HepG2 (cell line): ENCODE data around the gene DNAL4. TPM values are rescaled to one million over a fixed set of nuclear protein-coding genes. Genes with fewer than 3 reads are reported as not detected.

ENCODE experiments used
- CERS6 ChIP-seq: sonication (generic); formaldehyde crosslinking; IDR thresholded peaks from 2 replicates; pipeline ENCODE4 v1.5.0; 2020; ENCODE audit warnings: missing genetic modification reagents
- GATAD1 ChIP-seq: IDR thresholded peaks from 2 replicates; pipeline ENCODE4 v1.6.1; 2016; ENCODE audit warnings: missing genetic modification reagents, missing compliant biosample characterization
- GTF2F1 ChIP-seq: fragments of 150-350 bp; IDR thresholded peaks from 2 replicates; pipeline ENCODE4 v1.6.1; 2014; ENCODE audit warnings: low read length
- HNF1A ChIP-seq, 2 experiments: sonication (generic) in 1 of 2; formaldehyde crosslinking in 1 of 2; IDR thresholded peaks; 2 replicates each; pipeline versions ENCODE4 v1.4.0 to v1.6.1; 2016 to 2020; ENCODE audit warnings: borderline replicate concordance in 1 of 2, low read depth in 1 of 2, mild to moderate bottlenecking in 1 of 2, missing genetic modification reagents in 1 of 2
- HOXD1 ChIP-seq: sonication (generic); formaldehyde crosslinking; IDR thresholded peaks from 2 replicates; pipeline ENCODE4 v1.5.0; 2020; ENCODE audit warnings: missing genetic modification reagents
- ISX ChIP-seq: sonication (generic); formaldehyde crosslinking; conservative IDR thresholded peaks from 2 replicates; pipeline ENCODE4 v1.5.0; 2020; ENCODE audit warnings: missing genetic modification reagents
- KLF15 ChIP-seq: sonication (generic); formaldehyde crosslinking; IDR thresholded peaks from 2 replicates; pipeline ENCODE4 v1.8.1; 2023; ENCODE audit warnings: borderline replicate concordance, mild to moderate bottlenecking, inconsistent platforms, missing genetic modification reagents, mixed read lengths
- NFE2 ChIP-seq: sonication (generic); formaldehyde crosslinking; IDR thresholded peaks from 2 replicates; pipeline ENCODE4 v1.4.0; 2020; ENCODE audit warnings: missing genetic modification reagents
- NFKB2 ChIP-seq: sonication (generic); formaldehyde crosslinking; IDR thresholded peaks from 2 replicates; pipeline ENCODE4 v1.4.0; 2020; ENCODE audit warnings: missing genetic modification reagents, borderline replicate concordance
- NFYC ChIP-seq: IDR thresholded peaks from 2 replicates; pipeline ENCODE4 v1.6.1; 2016; ENCODE audit warnings: missing genetic modification reagents, missing compliant biosample characterization
- PPARG ChIP-seq: conservative IDR thresholded peaks from 2 replicates; pipeline ENCODE4 v1.6.1; 2016; ENCODE audit warnings: missing biosample characterization, missing genetic modification reagents
- SALL2 ChIP-seq: sonication (generic); formaldehyde crosslinking; IDR thresholded peaks from 2 replicates; pipeline ENCODE4 v1.8.1; 2023; ENCODE audit warnings: mild to moderate bottlenecking, missing genetic modification reagents, inconsistent platforms
- SIN3B ChIP-seq: fragments of 150-350 bp; IDR thresholded peaks from 2 replicates; pipeline ENCODE4 v1.6.1; 2014; ENCODE audit warnings: low read length
- SIX1 ChIP-seq: sonication (generic); formaldehyde crosslinking; IDR thresholded peaks from 2 replicates; pipeline ENCODE4 v1.4.0; 2020; ENCODE audit warnings: missing genetic modification reagents, borderline replicate concordance
- STAT5B ChIP-seq: sonication (generic); formaldehyde crosslinking; IDR thresholded peaks from 2 replicates; pipeline ENCODE4 v1.4.0; 2020; ENCODE audit warnings: missing genetic modification reagents
- YY1 ChIP-seq: IDR thresholded peaks from 2 replicates; pipeline ENCODE4 v1.6.1; 2011; ENCODE audit warnings: low read length, low read depth, moderate library complexity, mild to moderate bottlenecking; ENCODE audit not compliant: insufficient read depth, insufficient replicate concordance
- ZBTB34 ChIP-seq: sonication (generic); formaldehyde crosslinking; IDR thresholded peaks from 2 replicates; pipeline ENCODE4 v1.8.0; 2022; ENCODE audit warnings: mild to moderate bottlenecking, missing genetic modification reagents
- ZFP41 ChIP-seq: sonication (generic); formaldehyde crosslinking; IDR thresholded peaks from 2 replicates; pipeline ENCODE4 v1.4.0; 2020; ENCODE audit warnings: mild to moderate bottlenecking, missing genetic modification reagents, borderline replicate concordance
- ZFY ChIP-seq: sonication (generic); formaldehyde crosslinking; IDR thresholded peaks from 2 replicates; pipeline ENCODE4 v1.4.0; 2020; ENCODE audit warnings: missing genetic modification reagents
- ZKSCAN5 ChIP-seq: sonication (generic); formaldehyde crosslinking; IDR thresholded peaks from 2 replicates; pipeline ENCODE4 v1.5.1; 2020; ENCODE audit warnings: mild to moderate bottlenecking, missing genetic modification reagents
- ZNF432 ChIP-seq: sonication (generic); formaldehyde crosslinking; IDR thresholded peaks from 2 replicates; pipeline ENCODE4 v1.5.0; 2020; ENCODE audit warnings: missing genetic modification reagents, mild to moderate bottlenecking, borderline replicate concordance
- ZNF451 ChIP-seq: sonication (generic); formaldehyde crosslinking; IDR thresholded peaks from 2 replicates; pipeline ENCODE4 v1.5.0; 2020; ENCODE audit warnings: mild to moderate bottlenecking, missing genetic modification reagents
- ZNF564 ChIP-seq: sonication (generic); formaldehyde crosslinking; IDR thresholded peaks from 2 replicates; pipeline ENCODE4 v1.8.1; 2023; ENCODE audit warnings: mild to moderate bottlenecking, missing genetic modification reagents
- ZNF776 ChIP-seq: sonication (generic); formaldehyde crosslinking; IDR thresholded peaks from 2 replicates; pipeline ENCODE4 v1.4.0; 2020; ENCODE audit warnings: mild to moderate bottlenecking, missing genetic modification reagents
- ZNF777 ChIP-seq: sonication (generic); formaldehyde crosslinking; IDR thresholded peaks from 2 replicates; pipeline ENCODE4 v1.4.0; 2020; ENCODE audit warnings: missing genetic modification reagents
- polyA plus RNA-seq, 8 experiments: library from polyadenylated mRNA; depleted of rRNA in 3 of 8; stranded (reverse) in 7 of 8; unstranded in 1 of 8; fragments of >200 nt; fragmentation: Illumina TruSeq in 4 of 8; extraction: Trizol in 4 of 8; gene quantifications; 2 replicates each; pipeline versions ENCODE4 v1.2.1 to v1.2.3, GENCODE V29; 2011 to 2016; ENCODE audit warnings: low read depth in 4 of 8, missing spikeins in 1 of 8, mixed read lengths in 1 of 8; ENCODE audit not compliant: insufficient read depth in 1 of 8
- total RNA-seq, 5 experiments: library from RNA; depleted of rRNA; stranded (reverse); fragments of >200 nt; fragmentation: Illumina TruSeq; extraction: Trizol; gene quantifications; 2 replicates each; pipeline ENCODE4 v1.2.3, GENCODE V29; 2016; ENCODE audit warnings: low read depth in 1 of 5

Gene DNAL4
- total and polyA plus RNA-seq, 2 of the 13 experiments (the other 11 are each of a cell fraction or from before 2014, with no cell fraction given) = 8.0 to 10.7 TPM

GRCh38 chr22:38793721-38794466 is at the start of gene DNAL4 (continued):
- no peak for TF ChIP-seq HNF1A (IDR thresholded peaks at IDR 0.05; ENCODE audit: low read depth)
- no peak for TF ChIP-seq HNF1A (CRISPR knock-in tag; IDR thresholded peaks at IDR 0.05; ENCODE audit: borderline replicate concordance)
- TF ChIP-seq ZBTB34 = no peak
- no peak for TF ChIP-seq ZNF432 (CRISPR knock-in tag)
- TF ChIP-seq SALL2 = no peak
- no peak for TF ChIP-seq NFKB2 (CRISPR knock-in tag)
- peak; percentile 82 for TF ChIP-seq ZFY (CRISPR knock-in tag)
- TF ChIP-seq SIX1 (CRISPR knock-in tag) = no peak
- no peak for TF ChIP-seq NFE2
- no peak for TF ChIP-seq ZNF777 (CRISPR knock-in tag)
- no peak for TF ChIP-seq SIN3B
- TF ChIP-seq NFYC = peak; percentile 89
- no peak for TF ChIP-seq CERS6
- TF ChIP-seq KLF15 = no peak
- TF ChIP-seq GTF2F1 = no peak
- TF ChIP-seq GATAD1 (CRISPR knock-in tag) = peak; percentile 61; the same call in 1 of the 2 replicates
- TF ChIP-seq ZNF564 (CRISPR knock-in tag) = no peak
- TF ChIP-seq ZNF776 (CRISPR knock-in tag) = no peak
- TF ChIP-seq ISX (CRISPR knock-in tag) = no peak
- TF ChIP-seq ZKSCAN5 (CRISPR knock-in tag) = no peak
- no peak for TF ChIP-seq PPARG (CRISPR knock-in tag)
- no peak for TF ChIP-seq HOXD1 (CRISPR knock-in tag)
- no peak for TF ChIP-seq STAT5B (CRISPR knock-in tag)
- no peak for TF ChIP-seq YY1
- no peak for TF ChIP-seq ZFP41 (CRISPR knock-in tag)
- no peak for TF ChIP-seq ZNF451
